SK-N-SH (cell line): ENCODE data around the gene CD38.

Experiments used
- CTCF ChIP-seq: fragments of 200-600 bp; sonication (generic); IDR thresholded peaks from 2 replicates; pipeline ENCODE4 v1.6.1; 2017; ENCODE audit warnings: antibody characterized with exemption, mild to moderate bottlenecking, moderate library complexity
- MAX ChIP-seq: IDR thresholded peaks from 2 replicates; pipeline ENCODE4 v1.4.0; 2012; ENCODE audit warnings: low read depth
- RAD21 ChIP-seq: IDR thresholded peaks from 2 replicates; pipeline ENCODE4 v1.6.1; 2012; ENCODE audit warnings: mild to moderate bottlenecking, low read length
- TCF12 ChIP-seq: IDR thresholded peaks from 2 replicates; pipeline ENCODE4 v1.4.0; 2012
- USF1 ChIP-seq: IDR thresholded peaks from 2 replicates; pipeline ENCODE4 v1.4.0; 2012; ENCODE audit warnings: low read depth, borderline replicate concordance

DNA sequence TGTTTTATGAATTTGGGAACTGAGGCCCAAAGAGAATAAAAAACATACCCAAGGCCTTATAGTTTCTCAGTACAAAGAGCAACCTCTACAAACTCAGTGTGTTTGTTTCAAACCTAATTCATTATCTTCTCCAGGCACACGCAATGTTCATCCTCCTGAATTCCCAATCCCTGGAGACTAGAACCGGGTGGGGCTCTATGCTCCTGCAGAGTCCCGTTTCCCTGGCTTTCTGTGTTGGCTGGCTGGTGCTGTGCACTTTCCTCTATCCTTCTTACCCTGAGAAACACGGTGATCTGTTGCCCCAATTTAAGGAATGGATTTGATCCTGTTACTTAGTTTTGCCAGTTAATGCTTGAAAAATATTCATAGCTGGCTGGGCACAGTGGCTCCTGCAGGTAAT, 96.5 kb downstream of the CD38 start:
- TF ChIP-seq MAX = no peak
- no peak for TF ChIP-seq RAD21
- no peak for TF ChIP-seq USF1
- TF ChIP-seq TCF12 = no peak
- TF ChIP-seq CTCF = no peak
